MM.1S (cell line): ENCODE results near the gene FAM241A.

Source experiments
- DNase-seq: peaks from one replicate; pipeline ENCODE4 v3.0.0-alpha.2; 2015
- H2AFZ ChIP-seq: fragments of 300-600 bp; sonication (generic); 2 replicates; pipeline ENCODE4 v1.6.0; 2016; ENCODE audit warnings: antibody characterized with exemption, low read length
- H3F3A ChIP-seq: fragments of 300-600 bp; sonication (generic); 2 replicates; pipeline ENCODE4 v1.6.1; 2016; ENCODE audit warnings: mild to moderate bottlenecking, antibody characterized with exemption, low read length, moderate library complexity, mixed read lengths; ENCODE audit not compliant: insufficient read depth
- H3K27ac ChIP-seq: fragments of 300-600 bp; sonication (generic); 2 replicates; pipeline ENCODE4 v1.5.1; 2016; ENCODE audit warnings: mild to moderate bottlenecking, low read length
- H3K27me3 ChIP-seq: fragments of 300-600 bp; sonication (generic); replicated peaks from 2 replicates; pipeline ENCODE4 v1.6.0; 2016; ENCODE audit warnings: low read length; ENCODE audit not compliant: insufficient read depth
- H3K36me3 ChIP-seq: fragments of 300-600 bp; sonication (generic); replicated peaks from 2 replicates; pipeline ENCODE4 v1.6.1; 2016; ENCODE audit warnings: mild to moderate bottlenecking, low read length, mixed read lengths; ENCODE audit not compliant: insufficient read depth
- H3K4me1 ChIP-seq: fragments of 300-600 bp; sonication (generic); 2 replicates; pipeline ENCODE4 v1.6.1; 2016; ENCODE audit warnings: low read length, mixed read lengths
- H3K4me2 ChIP-seq: fragments of 300-600 bp; sonication (generic); 2 replicates; pipeline ENCODE4 v1.6.0; 2016; ENCODE audit warnings: low read depth, low read length
- H3K4me3 ChIP-seq: fragments of 300-600 bp; sonication (generic); 2 replicates; pipeline ENCODE4 v1.5.1; 2016; ENCODE audit warnings: low read length, mixed read lengths
- H3K79me2 ChIP-seq: fragments of 300-600 bp; sonication (generic); 2 replicates; pipeline ENCODE4 v1.6.1; 2016; ENCODE audit warnings: mixed run types, low read length, mixed read lengths
- H3K9ac ChIP-seq: fragments of 300-600 bp; sonication (generic); 2 replicates; pipeline ENCODE4 v1.6.1; 2016; ENCODE audit warnings: low read length, mixed read lengths
- H3K9me2 ChIP-seq: fragments of 300-600 bp; sonication (generic); replicated peaks from 2 replicates; pipeline ENCODE4 v1.6.1; 2016; ENCODE audit warnings: mild to moderate bottlenecking, low read length, mixed read lengths; ENCODE audit not compliant: insufficient read depth
- H3K9me3 ChIP-seq: fragments of 300-600 bp; sonication (generic); replicated peaks from 2 replicates; pipeline ENCODE4 v1.6.1; 2016; ENCODE audit warnings: mild to moderate bottlenecking, low read length, mixed read lengths; ENCODE audit not compliant: insufficient read depth
- H4K20me1 ChIP-seq: fragments of 300-600 bp; sonication (generic); 2 replicates; pipeline ENCODE4 v1.6.1; 2016; ENCODE audit warnings: mild to moderate bottlenecking, low read length, moderate library complexity, mixed read lengths; ENCODE audit not compliant: insufficient read depth
- CTCF ChIP-seq: fragments of 300-600 bp; sonication (generic); IDR thresholded peaks from 2 replicates; pipeline ENCODE4 v1.5.1; 2016; ENCODE audit warnings: antibody characterized with exemption, low read length, mixed read lengths
- EZH2 ChIP-seq: fragments of 300-600 bp; sonication (generic); optimal IDR thresholded peaks from 2 replicates; pipeline ENCODE3; 2017; ENCODE audit warnings: low read depth, mild to moderate bottlenecking, antibody characterized with exemption, low read length, mixed read lengths
- EZH2phosphoT487 ChIP-seq: fragments of 300-600 bp; sonication (generic); IDR thresholded peaks from 2 replicates; pipeline ENCODE4 v1.6.1; 2018; ENCODE audit warnings: antibody characterized with exemption, low read length

FAM241A gene

GRCh38 chr4:112136551-112136950, 8.7 kb upstream of the FAM241A start:
- DNase-seq, result no peak
- no peaks in the 10 kb centered on the region for H3K36me3 ChIP-seq
- H3K9me2 ChIP-seq, result no peaks in the 10 kb centered on the region
- TF ChIP-seq EZH2, result no peak
- TF ChIP-seq EZH2phosphoT487, result no peak
- TF ChIP-seq CTCF, result no peak
- no peaks in the 10 kb centered on the region for H3K27me3 ChIP-seq
- no peak overlapping the region for H3K4me3 ChIP-seq
- no peaks in the 10 kb centered on the region for H4K20me1 ChIP-seq
- H3K4me2 ChIP-seq, result no peak overlapping the region
- H3K9ac ChIP-seq, result no peak overlapping the region
- no peak overlapping the region for H3K27ac ChIP-seq
- H3F3A ChIP-seq, result no peaks in the 10 kb centered on the region
- H3K9me3 ChIP-seq, result no peaks in the 10 kb centered on the region
- H2AFZ ChIP-seq, result no peak overlapping the region
- no peaks in the 10 kb centered on the region for H3K79me2 ChIP-seq
- H3K4me1 ChIP-seq, result no peaks in the 10 kb centered on the region

GRCh38 chr4:112138538-112138937, 6.7 kb upstream of the FAM241A start:
- Histone ChIP-seq H3K9me3 (no peaks in the 10 kb centered on the region), H3K79me2 (no peaks in the 10 kb centered on the region), H3K4me1 (no peaks in the 10 kb centered on the region), H3F3A (no peaks in the 10 kb centered on the region), H3K36me3 (no peaks in the 10 kb centered on the region), H3K4me3 (no peak overlapping the region), H3K9me2 (no peaks in the 10 kb centered on the region), H3K9ac (no peak overlapping the region), H3K27ac (no peak overlapping the region), H4K20me1 (no peaks in the 10 kb centered on the region), H3K27me3 (no peaks in the 10 kb centered on the region), H2AFZ (no peak overlapping the region), H3K4me2 (no peak overlapping the region)
- DNase-seq, result no peak
- TF ChIP-seq EZH2phosphoT487 (no peak), EZH2 (no peak), CTCF (no peak)

- Histone ChIP-seq H3K36me3 (no peaks in the 10 kb centered on the region), H3K27me3 (no peaks in the 10 kb centered on the region), H3K4me2 (no peak overlapping the region), H3K4me1 (no peaks in the 10 kb centered on the region), H2AFZ (no peak overlapping the region), H3F3A (no peaks in the 10 kb centered on the region), H3K79me2 (no peaks in the 10 kb centered on the region), H3K9me2 (no peaks in the 10 kb centered on the region), H3K9me3 (no peaks in the 10 kb centered on the region), H4K20me1 (no peaks in the 10 kb centered on the region), H3K9ac (no peak overlapping the region), H3K4me3 (no peak overlapping the region), H3K27ac (no peak overlapping the region)
- DNase-seq, result no peak
- TF ChIP-seq EZH2 (no peak), CTCF (no peak), EZH2phosphoT487 (no peak)
These were observed 4.7 kb upstream of the FAM241A start for GRCh38 chr4:112140536-112140935.
